Skeletal muscle tissue (tissue), 4 donors: ENCODE data around the gene DHPS. TPM values are rescaled to one million over a fixed set of nuclear protein-coding genes. Genes with fewer than 3 reads are reported as not detected.
"Not testable (repeated sequence)": the region's sequence is repeated elsewhere in the genome, so short reads cannot be mapped to it uniquely, and the experiment has no call there.

Experiments used
- H3K27ac ChIP-seq: one replicate; pipeline ENCODE4 v1.7.0; 2013; ENCODE audit warnings: mild to moderate bottlenecking, low read depth, low read length, inconsistent platforms
- H3K27me3 ChIP-seq, 3 donors: one replicate each; pipeline ENCODE4 v1.7.0; 2013; ENCODE audit warnings: low read length in 3 of 3; ENCODE audit not compliant: control insufficient read depth in 3 of 3, insufficient read depth in 3 of 3
- H3K36me3 ChIP-seq, 3 donors: one replicate each; pipeline ENCODE4 v1.7.0; 2013; ENCODE audit warnings: low read length in 3 of 3; ENCODE audit not compliant: control insufficient read depth in 3 of 3, insufficient read depth in 3 of 3
- H3K4me1 ChIP-seq, 3 donors: one replicate each; pipeline ENCODE4 v1.7.0; 2013; ENCODE audit warnings: low read length in 3 of 3, mild to moderate bottlenecking in 3 of 3; ENCODE audit not compliant: control insufficient read depth in 3 of 3, insufficient read depth in 3 of 3
- H3K4me3 ChIP-seq, 3 donors: one replicate each; pipeline ENCODE4 v1.7.0; 2013; ENCODE audit warnings: low read length in 3 of 3
- H3K9ac ChIP-seq, 3 donors: one replicate each; pipeline ENCODE4 v1.7.0; 2013; ENCODE audit warnings: low read length in 3 of 3, mild to moderate bottlenecking in 3 of 3, moderate library complexity in 2 of 3, low read depth in 1 of 3
- H3K9me3 ChIP-seq, 3 donors: one replicate each; pipeline ENCODE4 v1.7.0; 2013; ENCODE audit warnings: low read length in 3 of 3; ENCODE audit not compliant: control insufficient read depth in 3 of 3
- total RNA-seq: library from RNA; depleted of rRNA; stranded (reverse); fragments of >200 nt; gene quantifications from one replicate; pipeline ENCODE4 v1.2.3, GENCODE V29; 2014
- donor health status: Osteomylitis.

Gene DHPS
- 56.9 TPM for total RNA-seq

DNA sequence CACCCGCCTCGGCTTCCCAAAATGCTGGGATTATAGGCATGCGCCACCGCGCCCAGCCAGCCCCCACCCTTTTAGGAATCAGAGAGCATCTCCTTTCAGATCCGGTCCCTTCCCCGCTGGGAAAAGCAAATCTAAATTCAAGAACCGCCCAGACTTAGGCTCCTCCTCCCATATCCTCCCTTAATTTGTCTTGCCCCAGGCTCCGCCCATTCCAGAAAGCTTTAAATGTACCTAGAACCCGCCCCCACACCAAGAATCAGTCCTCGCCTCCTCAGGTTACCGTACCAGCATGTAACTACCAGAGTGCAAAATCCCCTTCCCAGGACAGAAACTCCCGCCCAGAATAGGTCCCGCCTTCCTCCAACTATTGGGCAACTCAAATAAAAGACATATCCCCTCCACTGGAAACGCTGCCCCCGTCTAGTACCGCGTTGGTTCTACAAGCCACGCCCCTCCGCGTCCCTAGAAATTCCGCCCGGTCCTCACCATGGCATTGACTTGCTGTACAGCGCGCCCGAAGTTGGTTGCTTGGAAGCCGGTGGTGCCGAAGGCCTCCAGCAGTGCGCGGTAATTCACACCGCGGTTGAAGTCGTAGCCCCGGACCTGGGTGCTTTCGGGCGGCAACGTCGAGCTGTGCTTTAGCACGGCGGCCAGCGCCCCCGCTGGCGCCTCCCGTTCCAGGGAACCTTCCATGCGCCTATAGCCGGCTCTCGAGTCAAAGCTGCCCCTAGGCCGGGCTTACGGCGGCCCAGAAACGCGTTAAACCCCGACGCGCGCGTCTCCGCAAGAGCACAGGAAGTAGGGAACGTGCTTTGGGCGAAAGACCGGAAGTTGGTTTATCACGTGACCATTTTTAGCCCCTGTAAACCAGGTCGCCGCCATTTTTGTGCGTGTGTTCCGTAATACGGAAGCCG lies at the start of gene DHPS:
DHPS (minus strand) TSS at position 807 of the 914 bp plus-strand sequence; CDS start at position 693, 114 bp downstream.
- H3K9ac ChIP-seq: peak within 1 kb of the TSS; percentile 98 to 99 (median 99)
- peaks cover 12 to 16% (median 12%) of the 10 kb centered on the region in 3 donors for H3K4me1 ChIP-seq
- H3K9me3 ChIP-seq: no peaks in the 10 kb centered on the region
- H3K4me3 ChIP-seq: peak within 1 kb of the TSS; percentile 93 to 98 (median 97)
- peak within 1 kb of the TSS; percentile 97 for H3K27ac ChIP-seq
- H3K27me3 ChIP-seq: no peaks in the 10 kb centered on the region
- peaks cover 25 to 32% (median 31%) of the 10 kb centered on the region in 3 donors for H3K36me3 ChIP-seq

DNA sequence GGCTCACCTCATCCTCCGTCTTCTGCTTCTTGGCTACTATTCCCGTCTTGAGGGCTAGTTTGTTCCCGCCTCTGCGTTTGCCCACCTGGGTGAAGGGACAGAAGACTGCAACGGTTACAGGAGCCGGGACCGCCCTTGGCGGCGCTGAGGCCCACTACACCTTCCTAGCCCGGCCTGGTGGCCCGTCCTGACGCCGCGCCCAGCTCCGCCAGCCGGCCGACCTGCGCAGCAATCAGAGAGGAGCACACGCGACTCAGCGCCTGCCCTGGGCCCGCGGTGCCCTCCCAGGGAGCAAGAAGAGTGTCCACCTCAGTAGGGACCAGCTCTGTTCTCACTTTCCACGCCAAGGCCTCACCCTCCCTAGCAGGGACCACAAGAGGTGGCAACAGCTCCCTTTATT lies 49.7 kb upstream of the DHPS start:
- no peak overlapping the region for H3K9ac ChIP-seq
- no peaks in the 10 kb centered on the region for H3K27me3 ChIP-seq
- H3K4me3 ChIP-seq: no peak overlapping the region
- H3K4me1 ChIP-seq: peaks cover 22 to 31% (median 24%) of the 10 kb centered on the region in 3 donors
- peaks cover 17 to 25% (median 20%) of the 10 kb centered on the region in 3 donors for H3K36me3 ChIP-seq
- no peaks in the 10 kb centered on the region for H3K9me3 ChIP-seq
- H3K27ac ChIP-seq: no peak overlapping the region

DNA sequence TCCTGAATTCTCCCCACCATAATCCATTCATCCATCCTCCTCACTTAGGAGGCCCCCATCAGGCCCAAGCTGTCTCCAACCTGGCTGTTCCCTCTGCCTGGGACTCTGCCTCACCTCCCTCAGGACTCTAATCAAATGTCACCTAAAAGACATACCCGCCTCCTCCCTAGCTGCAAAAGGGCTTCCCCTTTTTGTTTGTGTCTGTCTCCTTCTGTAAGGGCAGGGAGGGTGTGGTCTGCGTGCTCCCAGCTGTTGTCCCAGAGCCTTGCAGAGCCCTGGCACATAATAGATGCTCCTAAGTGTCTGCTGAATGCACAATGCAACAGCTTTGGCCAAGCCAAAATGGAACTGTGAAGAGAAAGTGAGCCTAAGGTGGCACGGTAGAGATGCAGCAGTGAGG lies 48.4 kb upstream of the DHPS start:
- Histone ChIP-seq H3K27ac (no peak overlapping the region), H3K4me3 (no peak overlapping the region), H3K36me3 (peaks cover 17 to 25% (median 20%) of the 10 kb centered on the region in 3 donors), H3K9me3 (no peaks in the 10 kb centered on the region), H3K4me1 (peaks cover 21 to 30% (median 24%) of the 10 kb centered on the region in 3 donors), H3K27me3 (no peaks in the 10 kb centered on the region), H3K9ac (no peak overlapping the region)

DNA sequence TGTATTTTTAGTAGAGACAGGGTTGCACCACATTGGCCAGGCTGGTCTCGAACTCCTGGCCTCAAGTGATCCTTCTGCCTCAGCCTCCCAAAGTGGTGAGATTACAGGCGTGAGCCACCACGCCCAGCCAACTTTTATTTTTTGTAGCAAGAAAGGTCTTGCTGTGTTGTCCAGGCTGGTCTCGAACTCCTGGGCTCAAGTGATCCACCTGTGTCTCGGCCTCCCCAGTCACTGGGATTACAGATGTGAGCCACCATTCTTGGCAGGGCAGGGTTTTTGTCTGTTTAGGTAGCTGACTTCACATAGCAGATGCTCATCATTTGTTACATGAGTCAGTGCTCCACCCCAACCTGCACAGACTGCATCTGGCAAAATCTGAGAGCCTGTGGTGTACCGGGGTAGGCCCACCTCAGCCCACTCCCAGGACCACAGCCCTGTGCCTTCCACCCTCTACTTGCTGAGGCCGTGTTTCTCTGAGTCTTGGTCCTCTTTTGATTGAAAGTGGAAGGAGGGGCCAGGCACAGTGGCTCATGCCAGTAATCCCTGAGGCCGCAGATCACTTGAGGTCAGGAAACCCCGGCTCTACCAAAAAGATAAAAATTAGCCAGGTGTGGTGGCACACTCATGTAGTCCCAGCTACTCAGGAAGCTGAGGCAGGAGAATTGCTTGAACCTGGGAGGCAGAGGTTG lies 46.2 kb upstream of the DHPS start:
- H3K9me3 ChIP-seq: no peaks in the 10 kb centered on the region
- H3K4me3 ChIP-seq: no peak overlapping the region
- peaks cover 25 to 33% (median 28%) of the 10 kb centered on the region in 3 donors for H3K4me1 ChIP-seq
- peaks cover 17 to 25% (median 20%) of the 10 kb centered on the region in 3 donors for H3K36me3 ChIP-seq
- no peak overlapping the region for H3K9ac ChIP-seq
- no peak overlapping the region for H3K27ac ChIP-seq
- H3K27me3 ChIP-seq: no peaks in the 10 kb centered on the region

GRCh38 chr19:12726988-12727316 lies 45.3 kb upstream of the DHPS start:
- peaks cover 17 to 25% (median 18%) of the 10 kb centered on the region in 3 donors for H3K36me3 ChIP-seq
- H3K9ac ChIP-seq: no peak overlapping the region
- H3K4me1 ChIP-seq: peaks cover 20 to 28% (median 22%) of the 10 kb centered on the region in 3 donors
- H3K27me3 ChIP-seq: no peaks in the 10 kb centered on the region
- H3K27ac ChIP-seq: no peak overlapping the region
- no peak overlapping the region for H3K4me3 ChIP-seq
- no peaks in the 10 kb centered on the region for H3K9me3 ChIP-seq

DNA sequence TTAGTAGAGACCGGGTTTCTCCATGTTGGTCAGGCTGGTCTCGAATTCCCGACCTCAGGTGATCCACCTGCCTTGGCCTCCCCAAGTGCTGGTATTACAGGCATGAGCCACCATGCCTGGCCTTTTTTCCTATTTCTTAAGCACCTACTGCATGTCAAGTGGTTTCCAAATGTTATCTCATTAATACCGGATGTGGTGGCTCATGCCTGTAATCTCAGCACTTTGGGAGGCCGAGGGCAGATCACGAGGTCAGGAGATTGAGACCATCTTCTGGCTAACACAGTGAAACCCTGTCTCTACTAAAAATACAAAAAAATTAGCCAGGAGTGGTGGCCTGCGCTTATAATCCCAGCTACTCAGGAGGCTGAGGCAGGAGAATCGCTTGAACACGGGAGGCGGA lies 43.9 kb upstream of the DHPS start:
- H3K4me1 ChIP-seq: peaks cover 25% of the 10 kb centered on the region in 3 donors
- H3K27me3 ChIP-seq, H3K4me3 ChIP-seq, H3K9ac ChIP-seq, H3K27ac ChIP-seq, H3K9me3 ChIP-seq: not testable (repeated sequence)
- peaks cover 7 to 17% (median 9%) of the 10 kb centered on the region in 3 donors for H3K36me3 ChIP-seq

DNA sequence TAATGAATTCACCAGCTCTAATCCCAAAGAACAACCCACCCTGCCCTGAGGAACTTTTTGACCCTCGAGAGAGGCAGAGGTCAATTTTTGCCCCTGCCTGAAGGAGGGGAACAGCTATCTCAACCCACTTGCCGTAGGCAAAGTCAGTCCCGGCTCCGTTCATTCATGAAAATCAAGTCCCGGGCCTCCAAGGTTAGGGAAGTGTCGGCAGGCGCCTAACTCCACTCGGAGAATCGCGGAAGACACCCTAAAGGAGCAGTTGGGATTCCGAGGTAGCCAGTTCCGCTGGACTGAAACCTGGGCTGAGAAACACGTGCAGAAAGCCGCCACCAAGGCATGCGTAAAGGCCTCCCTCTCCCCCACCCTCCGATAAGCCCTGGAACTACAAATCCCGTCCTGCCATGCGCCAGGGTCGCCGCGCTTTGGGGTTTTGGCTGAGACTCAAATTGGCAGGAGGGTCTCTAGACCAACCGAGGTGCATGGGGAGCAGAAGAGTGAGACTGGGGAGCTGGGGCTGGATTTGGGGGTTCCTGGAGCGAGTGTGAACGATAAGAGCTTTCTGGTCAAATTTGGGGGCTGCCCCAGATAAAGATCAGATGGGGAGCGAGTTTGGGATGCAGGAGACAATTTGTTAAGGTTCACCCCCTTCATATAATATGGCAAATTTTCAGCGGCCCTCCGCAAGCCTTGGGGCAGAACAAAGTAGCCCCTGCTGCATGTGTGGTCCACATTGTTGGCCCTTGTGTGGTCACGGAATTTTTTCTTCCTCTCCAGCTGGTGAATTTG lies 42.2 kb upstream of the DHPS start, which contains the start of gene TNPO2:
TNPO2 (minus strand) TSS at position 292 of the 786 bp plus-strand sequence. CDS start 2,955 bp downstream, outside the sequence.
- H3K36me3 ChIP-seq: peaks cover 3 to 5% (median 4%) of the 10 kb centered on the region in 3 donors
- peaks cover 30 to 32% (median 32%) of the 10 kb centered on the region in 3 donors for H3K4me1 ChIP-seq
- no peaks in the 10 kb centered on the region for H3K27me3 ChIP-seq
- H3K4me3 ChIP-seq: peak within 1 kb of the TSS; percentile 73 to 92 (median 88)
- no peaks in the 10 kb centered on the region for H3K9me3 ChIP-seq
- peak within 1 kb of the TSS; percentile 75 to 87 (median 80) for H3K9ac ChIP-seq
- peak within 1 kb of the TSS; percentile 89 for H3K27ac ChIP-seq

DNA sequence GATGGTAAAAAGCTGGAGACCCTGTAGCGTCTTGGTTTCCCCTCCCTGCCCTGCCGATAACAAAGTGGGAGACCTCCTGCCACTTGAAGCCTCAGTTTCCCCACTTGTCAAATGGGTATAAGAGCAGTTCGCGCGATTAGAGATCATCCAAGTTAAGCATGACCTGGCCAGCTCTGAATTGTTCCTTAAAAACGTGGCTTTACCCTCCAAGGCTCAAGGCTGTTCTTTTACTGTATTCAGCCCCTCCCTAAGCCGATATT lies 41.6 kb upstream of the DHPS start:
- Histone ChIP-seq H3K4me1 (peaks cover 30 to 38% (median 34%) of the 10 kb centered on the region in 3 donors), H3K27me3 (no peaks in the 10 kb centered on the region), H3K36me3 (peaks cover 7 to 9% (median 9%) of the 10 kb centered on the region in 3 donors), H3K9me3 (no peaks in the 10 kb centered on the region), H3K27ac (peak overlapping the region; percentile 89), H3K4me3 (peak overlapping the region; percentile 73 to 92 (median 88)), H3K9ac (peak overlapping the region; percentile 75 to 87 (median 80))

- H3K27ac ChIP-seq: peak overlapping the region; percentile 89
Observed at GRCh38 chr19:12722566-12723380, 41.1 kb upstream of the DHPS start.

More at GRCh38 chr19:12722566-12723380, 41.1 kb upstream of the DHPS start:
- H3K9ac ChIP-seq: peak overlapping the region; percentile 75 to 94 (median 80)
- H3K9me3 ChIP-seq: no peaks in the 10 kb centered on the region
- peaks cover 30 to 38% (median 34%) of the 10 kb centered on the region in 3 donors for H3K4me1 ChIP-seq
- peaks cover 7 to 10% (median 9%) of the 10 kb centered on the region in 3 donors for H3K36me3 ChIP-seq
- peak overlapping the region; percentile 73 to 92 (median 88) for H3K4me3 ChIP-seq
- no peaks in the 10 kb centered on the region for H3K27me3 ChIP-seq
